Placental epithelial cell (primary cell): ENCODE results near the gene LIN54. TPM values are rescaled to one million over a fixed set of nuclear protein-coding genes. Genes with fewer than 3 reads are reported as not detected.

Experiments used
- small RNA-seq: library from RNA; depleted of rRNA; stranded (forward); fragments of <200 nt; gene quantifications from one replicate; pipeline ENCODE3, GENCODE V24; 2012
- total RNA-seq: library from RNA; depleted of rRNA; stranded (reverse); fragments of >200 nt; gene quantifications from 2 replicates; pipeline ENCODE4 v1.2.3, GENCODE V29; 2012

Gene LIN54
- 11.0 and 13.0 TPM in 2 replicates for total RNA-seq

DNA sequence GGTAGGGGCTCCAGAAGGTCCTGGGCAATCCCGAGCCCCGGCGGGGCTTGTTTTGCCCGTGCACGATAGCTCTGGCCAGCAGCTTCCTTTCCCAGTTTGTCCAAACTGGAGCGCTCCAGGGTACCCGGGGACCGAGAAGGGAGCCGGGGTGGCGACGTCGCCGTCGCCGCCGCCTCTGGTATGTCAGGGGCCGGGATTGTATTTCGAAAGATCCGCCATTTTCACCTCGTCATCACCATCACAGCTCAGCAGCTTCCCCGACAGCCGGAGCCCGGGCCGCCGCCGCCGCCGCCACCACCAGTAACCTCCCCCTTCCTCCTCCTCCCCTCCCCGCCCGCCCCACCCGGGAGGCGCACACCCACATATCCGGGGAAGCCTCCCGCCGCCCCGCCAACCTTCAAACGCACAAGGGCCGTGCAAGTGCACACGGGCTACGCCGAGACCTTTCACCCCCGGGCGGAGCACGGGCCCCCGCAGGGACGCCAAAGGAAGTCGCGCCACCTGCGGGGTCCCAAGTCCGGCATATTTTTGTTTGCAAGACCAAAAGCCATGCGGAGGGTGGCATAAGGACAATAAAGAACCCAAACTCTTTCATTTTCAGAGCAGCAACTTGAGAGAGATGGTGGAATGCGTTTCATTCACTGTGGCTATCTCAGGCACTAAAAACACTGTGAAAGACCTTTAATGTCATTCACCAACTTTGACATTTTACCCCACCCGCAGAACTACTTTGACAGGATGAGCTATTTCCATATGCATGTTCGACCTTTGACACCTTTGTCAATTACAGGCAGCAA is at the start of gene LIN54:
Gene LIN54, minus strand, starts transcription at position 302 of the 797 bp plus-strand sequence. CDS start 25,979 bp downstream, outside the sequence.

GRCh38 chr4:83034630-83035494 is 24.2 kb upstream of the LIN54 start, which contains the start of gene COPS4:
TSS of gene COPS4 (plus strand) at chr4:83035183. CDS start at chr4:83035225, 42 bp downstream.

GRCh38 chr4:82900411-82901182 is 110.0 kb downstream of the LIN54 start, which contains the start of gene THAP9:
TSS of gene THAP9 (plus strand) at chr4:82900735. CDS start at chr4:82900803, 68 bp downstream.

GRCh38 chr4:82890901-82891706 is 119.5 kb downstream of the LIN54 start, which contains the start of gene SEC31A:
TSS of gene SEC31A (minus strand) at chr4:82891153. CDS start at chr4:82881936, 9,217 bp downstream.

Small RNA genes lying within 50 kb of the gene (small RNA-seq; reads per million reads assigned to genes)
- gene RF00019: not detected
- not detected for gene RNU6-615P

Other genes with a start within 250 kb of the LIN54 start
- 82.4 and 173 TPM in 2 replicates for gene SCD5, start 212.0 kb downstream of the LIN54 start, total RNA-seq
- gene SEC31A, start 119.7 kb downstream of the LIN54 start, total RNA-seq: 386 and 472 TPM in 2 replicates
- gene THAP9, start 110.1 kb downstream of the LIN54 start, total RNA-seq: 5.9 and 6.1 TPM in 2 replicates
- 67.6 and 71.5 TPM in 2 replicates for gene COPS4, start 24.4 kb upstream of the LIN54 start, total RNA-seq
- gene PLAC8, start 103.9 kb upstream of the LIN54 start, total RNA-seq: 80.9 and 258 TPM in 2 replicates